NOMO-1 treated with dmso at 0.1 percent for 144 hours (cell line): Measurements from ENCODE around the gene SUCLG2.

Experiments
- DNase-seq: peaks from one replicate; lab custom pipeline; 2025; ENCODE audit not compliant: unreplicated experiment; lab: John Stamatoyannopoulos, UW

The SUCLG2 gene

DNA sequence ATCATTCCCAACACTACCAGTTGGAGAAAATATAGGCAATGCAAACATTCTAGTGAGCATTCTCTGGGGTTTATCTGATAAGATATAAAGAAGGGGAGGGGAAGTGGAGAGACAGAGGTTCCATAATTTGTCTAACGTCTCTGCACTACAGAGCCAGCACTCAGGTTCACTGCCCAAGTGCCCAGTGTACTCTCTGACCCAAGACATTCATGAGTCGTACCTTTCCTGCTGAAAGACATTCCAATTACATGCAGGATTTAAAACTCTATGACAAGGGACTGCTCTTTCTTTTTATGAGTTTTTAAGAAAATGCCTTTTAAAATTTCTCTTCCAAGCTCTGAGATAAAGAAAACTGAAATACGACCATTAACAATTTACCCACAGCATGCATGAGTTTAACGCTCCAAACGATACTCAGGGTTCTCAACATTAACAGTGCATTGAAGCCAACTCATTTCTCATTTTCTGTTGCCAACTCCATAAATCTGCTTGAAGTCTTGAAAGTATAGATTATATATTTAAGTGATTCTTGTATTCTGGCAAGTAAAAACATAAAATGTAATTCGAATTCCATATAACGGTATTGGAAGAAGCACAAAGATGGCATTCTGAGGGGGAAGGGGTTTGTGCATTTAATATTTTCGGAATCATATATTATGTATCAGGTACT, 193.4 kb downstream of the SUCLG2 start:
- no peak for DNase-seq

DNA sequence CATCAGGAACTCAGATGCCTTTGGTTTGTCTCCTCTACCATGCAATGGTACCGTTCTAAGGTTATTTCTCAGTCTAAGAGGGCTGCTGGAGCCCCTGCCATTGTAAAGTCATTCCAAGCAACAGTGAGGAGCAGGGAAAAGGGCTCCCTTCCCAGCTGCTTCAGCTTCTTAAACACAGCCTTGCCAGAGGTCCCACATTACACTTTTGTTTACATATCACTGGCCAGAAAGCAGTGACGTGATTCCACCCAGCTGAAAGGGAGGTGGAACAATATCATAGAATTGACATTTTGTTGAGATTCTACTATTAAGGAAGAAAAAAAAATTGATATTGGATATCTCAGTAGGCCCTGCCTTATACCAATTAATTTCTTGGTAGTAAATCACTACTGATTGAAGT, 194.6 kb downstream of the SUCLG2 start:
- no peak for DNase-seq

DNA sequence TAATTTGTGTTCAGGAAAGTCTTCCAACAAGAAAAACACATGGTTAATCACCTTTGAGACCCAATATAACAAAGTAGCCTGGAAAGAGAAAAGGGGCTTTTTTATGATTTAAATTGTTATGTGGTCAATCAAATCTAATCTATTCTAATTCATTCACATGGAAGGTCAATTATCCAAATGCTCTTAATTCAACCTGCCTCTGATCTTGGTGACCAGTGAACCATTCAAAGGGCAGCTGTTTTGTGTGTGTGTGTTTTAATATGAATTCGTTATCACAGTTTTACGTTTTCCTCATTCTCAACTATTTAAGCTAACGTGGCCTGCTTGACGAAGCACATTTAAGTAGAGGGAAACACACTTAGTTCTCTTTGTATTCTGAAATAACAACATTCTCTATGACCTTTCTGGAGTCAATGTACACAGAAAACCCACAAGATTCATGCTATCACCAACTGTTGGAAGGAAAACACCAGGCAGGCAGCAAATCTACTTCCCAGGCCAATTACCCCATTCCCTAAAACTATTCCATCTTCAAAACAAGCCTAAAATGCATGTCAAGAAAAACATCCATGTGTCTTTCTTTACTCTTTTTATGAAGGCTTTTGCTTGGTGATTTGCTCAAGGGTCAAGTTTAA, 195.4 kb downstream of the SUCLG2 start:
- DNase-seq, result no peak

DNA sequence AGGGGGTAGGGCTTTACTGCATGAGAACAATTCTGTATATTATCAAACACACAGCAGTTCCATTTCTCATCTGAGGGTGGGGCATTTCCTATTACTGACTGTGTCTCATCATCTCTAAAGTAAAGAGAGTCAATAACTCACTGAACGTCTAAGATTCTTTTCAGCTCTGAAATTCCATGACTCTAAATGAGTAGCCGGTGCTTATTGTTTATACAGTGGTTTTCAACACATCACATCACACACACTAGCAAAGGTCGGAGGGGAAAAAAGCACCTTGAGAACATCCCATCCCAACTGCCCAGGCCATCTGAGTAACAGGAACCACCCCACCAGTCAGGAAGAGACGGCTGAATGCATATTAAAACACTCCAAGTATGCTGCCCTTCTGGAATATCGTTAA, 196.0 kb downstream of the SUCLG2 start:
- no peak for DNase-seq

DNA sequence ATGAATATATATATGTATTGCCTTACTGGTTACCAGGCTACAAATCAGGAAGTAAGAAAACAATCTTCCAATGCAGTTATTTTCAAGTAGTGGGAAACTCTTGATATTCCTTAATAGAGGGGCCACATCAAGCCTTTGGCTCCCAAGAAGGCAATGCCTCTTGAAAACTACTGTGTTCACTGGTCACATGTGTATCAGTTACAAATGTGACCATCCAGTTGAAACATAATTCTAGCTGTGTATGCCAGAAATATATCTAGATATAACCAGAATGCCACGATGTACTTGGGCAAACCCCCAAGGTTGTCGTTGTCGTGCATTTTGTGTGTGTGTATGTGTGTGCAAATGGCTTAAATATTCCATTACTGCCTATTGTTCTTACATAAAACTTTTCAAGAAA, 200.8 kb downstream of the SUCLG2 start:
- DNase-seq, result no peak

DNA sequence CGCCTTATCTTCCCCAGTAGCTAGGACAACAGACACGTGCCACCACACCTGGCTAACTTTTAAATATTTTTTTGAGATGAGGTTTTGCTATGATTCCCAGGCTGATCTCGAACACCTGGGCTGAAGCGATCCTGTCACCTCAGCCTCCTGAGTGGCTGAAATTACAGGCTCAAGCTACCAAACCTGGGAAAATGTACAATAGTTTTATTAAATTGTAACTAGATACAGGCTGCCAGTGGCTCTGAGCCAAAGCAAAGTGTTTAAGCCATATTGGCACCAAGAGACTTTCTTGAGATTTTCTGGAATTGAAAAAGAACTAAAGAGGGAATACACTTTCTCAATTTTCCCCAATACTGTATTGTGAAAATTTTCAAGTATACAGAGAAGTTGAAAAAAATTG, 204.3 kb downstream of the SUCLG2 start:
- no peak for DNase-seq

DNA sequence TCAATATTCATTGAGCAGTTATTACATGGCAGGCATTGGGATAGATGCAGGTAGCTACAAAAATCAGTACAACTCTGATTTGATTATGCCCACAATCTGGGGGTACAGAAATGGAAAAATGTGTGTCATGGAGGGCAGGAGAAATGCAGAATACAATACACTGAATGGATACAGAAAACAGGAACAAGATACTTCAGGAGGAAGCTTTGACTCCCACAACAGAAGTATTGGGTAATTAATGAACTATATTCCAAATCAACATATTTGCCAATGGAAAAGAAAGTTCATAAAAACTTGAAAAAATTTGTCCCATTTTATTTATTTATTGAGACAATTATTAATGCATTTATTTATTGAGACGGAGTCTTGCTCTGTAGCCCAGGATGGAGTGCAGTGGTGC, 207.0 kb downstream of the SUCLG2 start:
- no peak for DNase-seq

DNA sequence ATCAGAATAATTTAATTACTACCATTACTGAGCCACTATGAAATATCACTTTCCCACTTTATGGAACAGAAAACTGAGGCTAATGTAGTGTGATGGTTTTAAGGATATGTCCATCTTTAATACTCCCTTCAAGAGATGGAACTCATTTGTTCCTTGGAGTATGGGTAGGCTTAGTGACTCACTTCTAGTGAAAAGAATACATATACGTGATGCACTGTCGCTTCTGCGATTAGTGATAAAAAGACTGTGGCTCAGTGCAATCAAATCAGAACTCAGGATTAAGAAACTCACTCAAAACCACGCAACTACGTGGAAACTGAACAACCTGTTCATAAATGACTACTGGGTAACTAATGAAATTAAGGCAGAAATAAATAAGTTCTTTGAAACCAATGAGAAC, 216.6 kb downstream of the SUCLG2 start:
- DNase-seq, result no peak

DNA sequence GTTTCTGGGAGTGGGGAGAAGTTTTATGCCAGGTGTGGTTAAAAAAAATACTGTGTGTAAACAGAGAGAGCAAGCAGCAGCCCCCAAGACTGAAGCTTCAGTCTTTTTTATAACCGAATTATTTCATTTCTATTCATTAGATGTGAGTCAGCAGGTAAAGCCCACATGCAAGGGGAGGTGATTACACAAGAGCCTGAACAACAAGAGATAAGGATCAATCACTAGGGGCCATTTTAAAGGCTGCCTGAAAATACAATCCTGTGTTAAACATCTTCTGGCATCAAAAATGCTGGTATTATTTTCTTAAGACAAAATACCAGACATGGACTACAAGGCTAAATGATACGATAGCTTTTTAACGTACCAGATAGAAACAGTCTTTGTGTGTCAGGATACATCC, 217.3 kb downstream of the SUCLG2 start:
- no peak for DNase-seq

DNA sequence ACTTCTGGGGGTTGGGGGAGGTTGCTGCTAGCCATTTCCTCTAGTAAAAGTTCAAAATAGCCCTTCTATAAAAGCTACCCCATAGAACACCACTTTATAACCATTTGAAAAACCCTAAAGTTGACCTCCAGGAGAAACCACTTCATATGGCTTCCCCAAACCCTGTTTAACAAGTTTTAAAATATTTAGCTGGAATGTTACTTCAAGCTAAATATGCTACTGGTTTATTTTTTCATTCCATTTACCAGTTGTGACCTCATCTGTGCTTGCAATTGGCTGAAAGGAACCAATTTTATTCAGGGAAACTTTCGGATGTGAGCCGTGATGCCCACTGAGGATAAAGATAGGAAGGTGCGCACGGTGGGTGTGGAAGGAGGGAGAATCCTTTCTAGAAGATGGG, 221.3 kb downstream of the SUCLG2 start:
- DNase-seq, result no peak

DNA sequence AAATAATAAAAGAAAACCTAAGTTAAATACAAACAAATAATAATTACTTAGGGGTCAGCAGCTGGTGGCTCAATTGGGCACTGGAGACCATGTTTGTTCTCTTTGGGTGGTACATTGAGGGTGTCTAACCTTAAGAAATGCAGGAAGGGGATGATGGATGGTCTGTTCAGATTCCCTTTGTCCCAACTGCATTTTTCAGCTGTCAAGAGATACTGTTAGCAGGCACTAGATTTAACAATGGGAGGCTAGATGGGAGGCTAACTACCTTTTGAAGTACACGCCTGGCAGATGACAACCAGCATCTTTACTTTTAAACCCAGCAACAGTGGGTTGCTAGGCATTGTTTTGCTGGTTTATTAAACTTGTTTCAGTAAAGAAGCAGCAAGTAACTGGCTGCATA, 222.5 kb downstream of the SUCLG2 start:
- no peak for DNase-seq

DNA sequence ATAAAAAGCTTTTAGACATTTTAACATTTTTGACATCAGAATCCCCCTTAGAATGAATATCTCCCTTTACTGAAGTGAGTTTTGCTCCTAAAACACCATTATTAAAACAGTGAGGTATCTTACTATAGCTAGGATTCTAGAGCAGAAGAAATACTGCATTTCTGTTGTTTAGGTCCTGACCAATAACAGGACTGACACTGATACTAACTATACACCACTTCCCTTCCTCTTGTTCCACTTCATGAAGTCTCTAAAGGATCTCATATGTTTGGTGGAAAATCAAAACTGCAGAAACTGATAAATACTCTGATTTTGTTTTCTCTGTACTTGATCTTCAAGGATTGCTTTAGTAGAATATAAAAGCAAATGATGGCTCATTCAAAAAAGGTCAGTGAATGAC, 230.7 kb downstream of the SUCLG2 start:
- DNase-seq, result no peak

DNA sequence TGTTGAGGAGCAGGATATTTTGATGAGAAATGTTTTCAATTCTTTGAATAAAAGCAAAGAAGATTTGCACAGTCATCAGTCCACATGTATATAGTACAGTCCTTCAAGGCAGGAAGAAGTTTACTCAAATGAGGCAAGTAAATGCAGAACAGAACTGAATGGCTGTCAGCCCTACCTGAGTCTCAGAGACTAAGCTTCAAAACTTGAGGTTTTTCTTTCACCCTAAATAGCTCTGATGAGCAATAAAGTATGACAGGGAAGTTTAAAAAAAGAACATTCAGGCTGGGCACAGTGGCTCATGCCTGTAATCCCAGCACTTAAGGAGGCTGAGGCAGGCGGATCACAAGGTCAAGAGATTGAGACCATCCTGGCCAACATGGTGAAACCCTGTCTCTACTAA, 232.5 kb downstream of the SUCLG2 start:
- no peak for DNase-seq

DNA sequence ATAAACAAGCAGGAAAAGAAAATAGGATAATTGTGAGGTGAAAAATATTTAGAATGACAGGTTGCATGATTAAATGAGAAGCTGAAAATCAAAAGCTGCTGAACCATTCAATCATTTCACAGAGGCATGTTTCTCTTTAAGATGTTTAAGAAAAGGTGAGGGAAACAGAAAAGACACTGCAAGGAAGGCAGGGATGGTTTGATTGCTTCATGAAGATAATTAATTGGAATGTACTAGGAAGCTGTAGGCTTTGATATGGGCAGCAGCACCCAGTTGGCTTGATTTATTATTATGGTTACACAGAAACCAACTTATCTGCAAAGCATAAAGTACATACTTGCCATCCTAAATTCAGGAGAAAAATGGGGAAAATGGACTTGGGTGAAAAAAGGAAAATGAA, 234.6 kb downstream of the SUCLG2 start:
- no peak for DNase-seq

DNA sequence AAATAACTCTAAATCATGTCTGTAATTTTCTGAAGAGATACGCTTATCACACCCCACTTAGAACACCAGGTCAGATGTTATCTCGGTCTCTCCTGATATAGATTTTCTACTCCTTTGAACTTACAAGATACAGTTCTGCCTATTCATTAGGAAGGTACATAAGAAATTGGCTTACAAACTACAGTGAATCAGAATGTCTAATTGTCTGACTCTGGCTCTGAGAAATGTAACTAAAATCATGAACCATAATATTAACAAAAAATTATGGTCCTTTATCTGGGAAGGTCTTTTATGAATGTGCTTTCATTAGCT, 235.2 kb downstream of the SUCLG2 start:
- DNase-seq, result no peak

DNA sequence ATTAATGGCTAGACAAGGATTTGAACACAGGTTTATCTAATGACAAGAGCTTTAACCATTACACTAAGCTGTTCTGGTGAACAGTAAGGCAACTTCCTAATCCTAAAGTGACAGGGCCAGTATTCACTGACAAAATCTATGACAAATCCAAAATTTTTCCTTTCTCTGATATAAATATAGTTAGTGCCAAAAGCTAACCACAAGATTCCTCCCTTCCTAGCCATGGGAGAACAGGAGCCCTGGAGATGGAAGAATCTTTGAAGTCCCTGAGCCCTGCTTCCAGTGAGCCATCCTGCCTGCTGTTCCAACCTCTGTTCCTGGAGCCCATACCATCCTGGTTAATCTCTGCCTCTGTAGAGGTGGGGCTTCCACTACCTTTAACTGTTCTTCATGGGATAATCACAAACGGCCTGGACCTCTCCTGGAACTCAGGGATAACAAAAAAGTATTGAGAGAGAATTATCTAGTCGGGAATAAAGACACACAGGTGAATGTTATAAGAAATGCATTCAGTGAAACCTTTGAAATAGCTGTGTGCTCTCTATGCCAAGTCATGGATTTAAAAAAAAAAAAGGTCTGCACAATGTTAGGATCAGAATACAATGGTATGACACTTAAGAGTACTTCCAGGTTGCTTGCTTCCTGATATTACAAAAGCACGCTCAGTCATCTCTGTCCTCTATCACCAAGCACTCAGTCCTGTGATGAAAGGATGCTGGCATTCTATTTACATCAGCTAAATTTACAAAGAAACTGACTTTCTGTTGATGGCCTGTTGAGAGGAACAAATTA, 235.8 kb downstream of the SUCLG2 start:
- no peak for DNase-seq

DNA sequence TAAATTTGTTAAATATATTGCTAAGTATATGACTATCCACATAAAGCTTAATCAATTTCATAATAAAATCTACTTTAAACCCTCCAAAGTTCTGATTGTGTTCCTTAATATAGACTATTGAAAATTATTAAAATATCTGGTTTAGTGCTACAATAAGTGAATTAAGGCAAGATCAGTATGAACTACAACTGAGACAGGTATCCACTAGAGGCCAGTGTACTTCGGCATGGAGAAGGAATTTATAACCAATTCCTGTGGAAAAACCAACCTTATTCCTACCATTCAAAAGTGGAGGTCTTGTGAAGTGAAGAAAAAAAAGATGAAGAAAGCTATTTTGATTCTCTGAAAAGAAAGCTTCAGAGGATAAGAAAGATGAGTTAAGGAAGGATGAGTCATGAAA, 237.7 kb downstream of the SUCLG2 start:
- DNase-seq, result no peak

DNA sequence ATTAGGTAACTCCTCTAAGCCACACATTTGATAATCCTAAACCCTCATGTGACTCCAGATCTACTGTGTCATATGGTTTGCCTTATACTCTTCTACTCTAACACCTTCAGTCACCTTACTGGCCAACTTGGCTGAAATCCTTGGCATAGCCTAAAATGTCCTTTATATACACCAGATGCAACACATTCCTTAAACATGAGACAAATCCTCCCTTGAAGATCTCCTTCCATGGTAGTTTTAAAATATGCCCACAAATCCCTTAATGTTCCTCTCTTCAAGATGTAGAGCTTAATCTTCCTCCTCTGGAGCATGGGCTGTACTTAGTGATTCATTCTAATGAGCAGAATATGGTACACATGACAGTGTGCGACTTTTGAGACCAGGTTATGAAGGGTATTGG, 238.9 kb downstream of the SUCLG2 start:
- no peak for DNase-seq

DNA sequence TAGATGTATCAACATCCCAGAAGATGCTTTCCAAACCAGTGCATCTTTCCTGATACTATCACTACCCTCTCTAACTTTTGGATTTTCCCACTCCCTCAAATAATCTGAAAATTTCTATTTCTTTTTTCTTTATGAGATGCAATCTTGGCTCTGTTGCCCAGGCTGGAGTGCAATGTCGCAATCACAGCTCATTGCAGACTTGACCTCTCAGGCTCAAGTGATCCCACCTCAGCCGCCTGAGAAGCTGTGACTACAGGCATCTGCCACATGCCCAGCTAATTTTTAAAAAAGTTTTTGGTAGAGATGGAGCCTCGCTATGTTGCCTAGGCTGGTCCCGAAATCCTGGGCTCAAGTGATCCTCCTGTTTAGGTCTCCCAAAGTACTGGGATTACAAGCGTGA, 239.7 kb downstream of the SUCLG2 start:
- no peak for DNase-seq

DNA sequence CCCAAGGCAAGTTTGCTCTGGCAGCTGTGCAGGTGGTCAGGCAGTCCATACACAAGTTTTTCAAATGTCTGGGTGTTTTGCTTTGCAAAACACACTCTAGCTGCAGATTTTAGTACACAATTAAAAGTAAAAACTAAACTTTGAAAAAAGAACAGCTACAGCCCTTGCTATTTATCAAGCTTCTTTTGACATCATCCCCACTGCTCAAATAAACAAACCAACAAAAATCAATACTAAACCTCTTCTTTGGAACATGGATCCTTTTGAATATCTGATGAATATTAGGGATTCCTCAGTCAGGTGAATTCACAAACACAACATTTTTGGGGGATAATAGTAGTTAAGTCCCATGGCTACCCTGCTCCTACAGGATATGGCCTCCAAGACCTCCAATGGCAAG, 249.2 kb downstream of the SUCLG2 start:
- DNase-seq, result no peak

DNA sequence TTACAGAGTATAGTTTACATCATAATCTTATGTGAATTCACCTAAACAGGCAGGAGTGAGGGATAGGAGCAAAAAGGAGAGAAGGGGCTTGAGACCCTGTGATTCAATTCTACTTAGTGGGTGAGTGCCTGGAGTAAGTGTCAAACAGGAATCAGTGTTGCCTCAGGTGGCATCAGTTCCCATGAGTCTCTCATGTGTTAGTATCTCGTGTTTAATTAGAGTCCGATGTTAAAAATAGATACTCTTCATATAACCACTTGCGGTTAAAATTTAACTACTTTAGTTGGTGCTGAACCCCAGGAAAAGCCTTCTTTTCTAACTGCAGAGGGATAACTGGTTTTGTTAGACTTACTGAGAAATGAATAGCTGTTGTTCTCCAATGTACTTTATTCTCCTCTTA, 251.5 kb downstream of the SUCLG2 start:
- DNase-seq, result no peak

DNA sequence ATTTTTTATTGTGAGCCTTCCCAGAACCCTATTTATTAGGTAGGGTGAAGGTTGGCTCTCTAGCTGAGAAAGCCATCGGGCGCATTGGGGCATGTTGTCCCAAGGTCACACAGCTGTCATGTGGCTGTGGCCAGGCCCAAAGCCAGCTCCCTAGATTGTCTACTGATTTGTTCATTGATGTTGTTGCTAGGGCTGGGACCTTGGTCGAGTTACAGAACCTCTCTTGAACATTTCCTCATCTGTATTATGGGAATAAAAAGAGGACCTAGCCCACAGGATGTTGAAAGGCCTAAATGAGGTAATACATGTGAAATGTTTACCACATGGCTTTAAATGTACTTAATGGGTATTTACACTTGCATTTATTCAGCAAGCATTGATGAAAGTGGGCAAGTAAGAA, 252.5 kb downstream of the SUCLG2 start:
- no peak for DNase-seq

DNA sequence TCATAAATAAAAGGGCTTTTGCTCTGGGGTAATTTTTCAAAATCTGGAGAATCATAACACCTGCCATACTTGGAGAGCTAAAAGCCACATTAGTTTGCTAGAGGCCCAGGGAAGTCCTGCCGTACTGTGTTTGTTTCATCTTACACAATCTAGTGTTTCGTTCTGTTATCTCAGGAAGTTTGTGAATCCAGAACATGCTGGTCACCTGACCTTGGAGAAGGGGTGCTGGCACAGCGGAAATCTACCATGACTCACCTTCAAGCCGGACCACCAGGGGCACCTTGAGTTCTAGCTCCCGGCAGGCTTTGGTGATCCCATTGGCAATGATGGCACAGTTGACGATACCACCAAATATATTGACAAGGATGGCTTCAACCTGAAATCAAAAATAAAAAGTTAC, 253.9 kb downstream of the SUCLG2 start:
- no peak for DNase-seq
